ENCODE measurements around the gene NAGA.
"Not testable (repeated sequence)": the region's sequence is repeated elsewhere in the genome, so short reads cannot be mapped to it uniquely, and the experiment has no call there.

NAGA gene

DNA sequence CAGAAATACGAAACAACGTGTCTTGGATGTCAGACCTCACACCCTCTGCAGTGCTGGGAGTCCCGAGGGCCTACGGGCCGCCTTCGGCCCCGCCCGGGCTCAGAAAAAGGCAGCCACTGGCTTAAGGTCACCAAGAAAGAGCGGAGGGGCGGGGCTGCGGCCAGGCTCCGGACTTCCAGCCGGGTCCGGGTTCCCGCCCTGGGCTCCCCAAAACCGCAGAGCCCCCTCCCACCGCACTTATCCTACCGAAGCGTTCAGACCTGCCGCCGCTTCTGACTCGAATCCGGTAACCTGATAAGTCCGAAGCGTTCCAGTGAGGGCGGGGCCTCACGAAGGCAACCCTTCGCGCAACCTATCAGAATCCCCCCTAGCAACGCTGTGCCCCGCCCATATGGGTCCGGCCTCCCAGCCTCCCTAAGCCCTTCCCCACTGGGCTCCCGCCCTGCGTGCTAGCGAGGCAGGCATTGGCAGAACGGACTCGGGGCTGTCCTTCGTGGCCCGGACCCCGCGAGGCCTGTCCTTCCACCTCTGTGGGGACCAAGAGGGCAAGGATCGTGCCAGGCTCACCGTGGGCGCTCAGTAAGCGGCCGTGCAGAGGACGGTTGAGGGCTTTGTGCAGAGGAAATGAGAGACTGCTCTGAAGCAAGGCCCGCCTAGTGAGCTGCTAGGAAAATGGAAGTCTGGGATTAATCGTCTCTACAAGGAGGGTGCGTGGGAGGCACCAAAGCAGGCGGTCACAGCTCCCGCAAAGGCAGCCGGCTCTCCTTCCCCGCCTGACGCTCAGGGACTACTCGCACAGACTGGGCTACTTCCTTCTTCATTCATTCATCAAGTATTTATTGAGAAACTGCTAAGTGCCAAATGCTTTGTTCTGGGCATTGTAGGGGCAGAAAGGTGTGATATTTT lies at the start of gene NAGA:
Gene NAGA, minus strand, starts transcription at position 296 of the 906 bp plus-strand sequence. CDS start 515 bp downstream, outside the sequence.
- peak; percentile 62 to 83 for DNase-seq (ENCODE audit: extremely low read depth in 1 of 2, low read depth in 1 of 2)

DNA sequence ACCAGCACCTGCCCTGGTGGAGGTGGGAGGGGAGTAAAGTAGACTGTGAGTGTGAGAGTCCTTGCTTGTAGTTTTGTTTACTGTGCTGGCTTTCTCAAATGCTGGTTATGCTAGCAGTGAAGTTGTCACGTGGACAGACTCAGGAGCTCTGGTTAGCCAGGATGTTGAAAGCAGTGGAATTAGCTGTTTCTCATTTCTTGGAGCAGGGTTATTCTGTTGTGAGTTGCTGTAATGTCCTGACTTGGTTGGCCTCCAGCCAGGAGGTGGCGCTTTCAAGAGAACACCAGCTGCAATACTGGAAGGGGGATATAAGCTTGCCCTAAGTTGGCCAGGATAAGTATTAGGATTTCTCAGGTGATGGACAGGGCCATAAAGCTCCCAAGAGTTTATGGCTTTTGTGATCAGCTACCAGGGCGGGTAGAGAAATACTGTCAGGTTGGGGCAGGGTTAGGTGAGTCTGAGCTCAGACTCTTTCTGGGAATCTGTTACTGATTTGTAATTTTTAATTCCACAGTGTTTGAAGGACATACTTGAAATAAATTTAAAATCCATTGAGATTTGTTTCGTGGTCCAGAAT lies 46.3 kb upstream of the NAGA start:
- no peak for DNase-seq (ENCODE audit: extremely low read depth in 1 of 2, low read depth in 1 of 2)

DNA sequence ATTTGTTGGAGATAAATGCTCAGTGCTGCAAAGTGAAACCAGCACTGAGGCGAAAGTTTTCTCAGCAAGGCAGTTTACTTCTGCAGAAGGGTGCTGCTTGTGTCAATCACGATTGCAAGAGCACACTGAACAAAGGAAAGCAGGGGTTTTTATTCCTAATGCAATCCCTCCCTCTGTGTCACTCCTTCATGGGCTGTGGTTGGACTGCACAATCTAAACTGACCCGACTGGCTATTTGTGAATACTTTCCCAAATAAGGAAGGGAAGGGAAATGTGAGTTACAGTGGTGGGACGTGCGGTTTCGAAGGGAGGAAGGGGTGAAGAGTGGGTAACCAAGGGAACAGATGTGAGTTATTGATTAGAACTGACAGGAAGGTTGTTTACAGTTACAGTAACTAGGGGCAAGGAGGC lies 44.8 kb upstream of the NAGA start:
- not testable (repeated sequence) for DNase-seq (ENCODE audit: extremely low read depth in 1 of 2, low read depth in 1 of 2)

DNA sequence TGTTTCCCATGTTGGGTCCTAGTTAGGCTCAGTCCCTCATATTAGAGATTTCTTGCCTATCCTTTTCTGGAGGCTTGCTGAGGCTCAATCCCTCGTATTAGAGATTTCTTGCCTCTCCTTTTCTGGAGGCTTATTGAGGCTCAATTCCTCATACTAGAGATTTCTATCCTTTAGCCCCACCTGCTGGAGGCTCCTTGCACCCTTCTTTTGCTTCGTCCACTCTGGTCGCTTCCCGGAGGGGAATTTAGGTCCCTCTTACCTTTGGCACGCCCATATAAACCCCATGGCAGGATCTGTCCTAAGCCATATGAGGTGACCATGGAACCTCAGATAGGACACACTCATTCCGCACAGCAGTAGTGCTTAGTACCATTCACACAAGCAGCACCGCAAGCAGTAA lies 44.1 kb upstream of the NAGA start:
- no peak for DNase-seq (ENCODE audit: extremely low read depth in 1 of 2, low read depth in 1 of 2)

DNA sequence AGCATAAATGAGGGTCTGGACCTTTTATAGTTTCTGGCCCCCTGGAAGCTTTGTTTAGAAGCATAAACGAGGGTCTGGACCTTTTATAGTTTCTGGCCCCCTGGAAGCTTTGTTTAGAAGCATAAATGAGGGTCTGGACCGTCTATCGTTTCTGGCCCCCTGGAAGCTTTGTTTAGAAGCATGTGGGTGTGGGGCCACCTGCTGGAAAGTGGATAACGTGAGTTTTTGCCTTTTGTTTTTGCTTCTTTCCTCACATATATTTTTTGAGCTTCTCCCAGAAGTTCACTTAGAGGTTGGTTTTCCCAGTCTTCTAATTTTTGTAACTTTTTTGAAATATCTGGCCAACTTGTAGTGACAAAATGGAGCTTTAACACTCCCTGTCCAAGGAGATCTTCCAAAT lies 42.2 kb upstream of the NAGA start:
- DNase-seq (ENCODE audit: extremely low read depth in 1 of 2, low read depth in 1 of 2) = not testable (repeated sequence)

DNA sequence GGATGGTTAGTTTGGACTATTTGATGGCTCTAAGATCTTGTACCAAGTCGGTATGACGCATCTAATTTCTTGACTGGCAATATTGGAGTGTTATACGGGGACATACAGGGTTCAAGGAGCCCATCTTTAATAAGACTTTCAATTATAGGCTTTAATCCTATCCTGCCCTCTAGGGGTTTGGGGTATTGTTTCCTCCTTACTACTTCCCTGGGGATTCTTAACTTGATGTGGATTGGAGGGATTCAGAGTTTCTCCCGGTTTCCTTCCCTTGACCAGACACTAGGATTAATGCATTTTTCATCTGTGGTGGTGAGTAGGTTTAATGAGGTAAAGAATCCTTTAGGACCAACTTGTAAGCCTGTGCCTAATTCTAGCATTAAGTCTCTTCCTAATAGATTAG lies 41.2 kb upstream of the NAGA start:
- DNase-seq (ENCODE audit: extremely low read depth in 1 of 2, low read depth in 1 of 2) = no peak

DNA sequence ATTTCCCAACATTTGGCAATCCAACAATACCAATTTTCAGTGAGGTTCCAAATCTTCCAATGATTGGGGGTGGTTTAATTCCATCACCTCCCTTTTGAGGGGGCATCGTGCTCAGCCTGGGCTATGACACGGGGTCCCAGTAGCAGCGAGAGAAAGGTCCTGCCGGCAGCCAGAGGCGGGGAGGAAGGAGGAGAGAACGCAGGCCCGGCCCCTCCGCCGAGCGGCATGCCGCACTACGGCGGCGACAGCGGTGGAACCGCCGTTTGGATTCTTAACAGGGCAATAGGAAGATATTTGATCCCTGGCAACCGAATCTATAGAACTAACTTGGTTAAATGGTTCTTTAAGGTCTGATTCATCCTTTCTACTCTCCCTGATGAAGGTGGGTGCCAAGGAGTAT lies 38.2 kb upstream of the NAGA start:
- DNase-seq (ENCODE audit: extremely low read depth in 1 of 2, low read depth in 1 of 2) = no peak

DNA sequence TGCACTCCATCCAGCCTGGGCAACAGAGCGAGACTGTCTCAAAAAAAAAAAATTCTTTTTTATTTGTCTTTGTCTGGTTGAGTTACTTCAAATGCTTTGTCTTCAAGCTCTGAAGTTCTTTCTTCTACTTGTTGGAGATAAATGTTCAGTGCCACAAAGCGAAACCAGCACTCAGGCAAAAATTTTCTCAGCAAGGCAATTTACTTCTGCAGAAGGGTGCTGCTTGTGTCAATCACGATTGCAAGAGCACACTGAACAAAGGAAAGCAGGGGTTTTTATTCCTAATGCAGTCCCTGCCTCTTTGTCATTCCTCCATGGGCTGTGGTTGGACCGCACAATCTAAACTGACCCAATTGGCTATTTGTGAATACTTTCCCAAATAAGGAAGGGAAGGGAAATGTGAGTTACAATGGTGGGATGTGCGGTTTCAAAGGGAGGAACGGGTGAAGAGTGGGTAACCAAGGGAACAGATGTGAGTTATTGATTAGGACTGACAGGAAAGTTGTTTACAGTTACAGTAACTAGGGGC lies 33.8 kb upstream of the NAGA start:
- not testable (repeated sequence) for DNase-seq (ENCODE audit: extremely low read depth in 1 of 2, low read depth in 1 of 2)

DNA sequence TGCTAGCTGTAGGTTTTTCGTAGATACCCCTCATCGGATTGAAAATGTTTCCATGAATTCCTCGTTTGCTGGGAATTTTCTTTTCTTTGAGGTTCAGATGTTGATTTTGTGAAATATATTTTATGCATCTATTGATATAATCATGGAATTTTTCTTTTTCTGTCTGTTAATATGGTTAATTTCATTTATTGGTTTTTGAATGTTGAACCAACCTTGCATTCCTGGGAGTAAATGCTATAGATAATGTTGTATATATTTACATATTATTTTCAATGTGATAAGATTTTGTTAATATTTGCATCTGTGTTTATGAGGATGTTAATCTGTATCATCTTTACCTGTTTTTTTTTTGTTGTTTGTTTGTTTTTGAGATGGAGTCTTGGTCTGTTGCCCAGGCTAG lies 30.6 kb upstream of the NAGA start:
- DNase-seq (ENCODE audit: extremely low read depth in 1 of 2, low read depth in 1 of 2) = no peak

DNA sequence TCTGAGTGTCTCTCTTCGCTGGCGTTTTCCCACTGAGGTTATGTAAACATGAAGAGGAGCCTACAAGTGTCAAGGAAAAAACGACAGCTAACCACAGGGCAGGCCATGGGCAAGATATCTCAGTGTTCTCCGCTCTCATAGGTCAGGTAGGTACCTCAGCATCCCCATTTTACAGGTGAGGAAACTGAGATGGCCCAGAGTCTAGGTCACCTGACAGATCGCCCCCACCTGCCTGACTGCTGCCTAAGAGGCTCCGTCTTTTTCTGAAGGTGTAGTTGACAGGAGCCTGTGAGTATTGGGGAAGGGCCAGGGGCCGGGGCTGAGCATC lies 20.8 kb upstream of the NAGA start:
- no peak for DNase-seq (ENCODE audit: extremely low read depth in 1 of 2, low read depth in 1 of 2)

DNA sequence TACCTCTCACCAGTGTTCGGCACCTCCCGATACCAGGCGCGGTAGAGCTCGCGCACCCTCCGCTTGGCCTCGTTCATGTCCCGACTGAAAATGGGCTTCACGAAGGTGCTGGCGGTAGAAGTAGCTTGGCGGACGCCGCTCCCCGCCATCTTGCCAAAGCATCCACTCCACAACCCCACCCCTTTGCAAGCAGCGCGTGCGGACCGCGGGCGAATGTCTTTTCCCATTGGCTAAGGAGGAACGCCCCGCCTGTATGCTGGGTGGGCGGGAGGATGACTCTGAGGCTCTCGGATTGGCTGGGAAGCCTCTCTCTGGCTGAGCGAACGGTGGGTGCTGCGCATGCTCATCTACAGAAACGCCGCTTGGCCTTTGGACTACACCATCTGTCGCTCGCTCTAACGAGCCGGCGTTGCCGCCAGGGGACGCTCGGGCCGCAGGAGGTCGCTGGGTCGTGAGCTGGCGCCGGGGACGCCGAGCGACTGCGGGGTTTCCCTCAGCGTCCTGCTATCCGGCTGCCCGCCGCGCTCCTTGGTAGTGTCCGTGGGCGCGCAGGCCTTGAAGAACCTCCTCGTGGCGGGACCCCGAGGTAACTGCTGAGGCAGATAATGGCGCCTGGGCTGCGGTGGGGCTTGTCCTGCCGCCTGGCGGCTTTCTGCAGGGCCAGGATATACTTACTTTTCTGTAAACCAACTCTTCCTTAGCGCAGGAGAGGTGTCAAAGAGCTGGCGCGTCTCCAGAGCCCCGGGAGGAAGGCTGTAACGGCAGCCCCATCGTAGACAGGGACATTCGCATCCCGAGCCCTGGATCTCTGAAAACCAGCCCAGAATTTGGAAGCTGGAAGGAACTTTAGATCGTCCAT lies 20.2 kb upstream of the NAGA start, which contains the start of gene NDUFA6:
Gene NDUFA6, minus strand, starts transcription at position 177 of the 859 bp plus-strand sequence. Its CDS starts 28 bp downstream, at position 149.
- DNase-seq (ENCODE audit: extremely low read depth in 1 of 2, low read depth in 1 of 2) = peak; percentile 93 to 98

DNA sequence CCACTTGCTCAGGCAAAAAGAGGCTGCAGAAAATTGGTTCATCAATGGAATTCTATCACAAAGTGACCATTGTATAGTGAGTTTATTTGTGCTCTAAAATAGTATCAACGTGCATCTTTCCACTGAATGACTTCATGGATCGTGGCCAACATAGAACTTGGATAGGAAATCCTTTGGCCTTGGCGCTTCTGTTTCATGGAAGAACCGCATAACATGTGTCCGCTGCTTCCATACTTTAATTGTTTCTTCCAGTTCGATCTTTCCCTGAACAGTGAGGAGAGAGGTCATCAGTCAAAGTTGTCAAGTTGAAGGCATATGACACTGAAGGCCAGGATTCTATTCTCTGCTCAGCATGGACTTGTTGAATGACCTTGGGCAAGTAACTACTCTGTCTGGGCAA lies 15.4 kb upstream of the NAGA start:
- DNase-seq (ENCODE audit: extremely low read depth in 1 of 2, low read depth in 1 of 2) = no peak

DNA sequence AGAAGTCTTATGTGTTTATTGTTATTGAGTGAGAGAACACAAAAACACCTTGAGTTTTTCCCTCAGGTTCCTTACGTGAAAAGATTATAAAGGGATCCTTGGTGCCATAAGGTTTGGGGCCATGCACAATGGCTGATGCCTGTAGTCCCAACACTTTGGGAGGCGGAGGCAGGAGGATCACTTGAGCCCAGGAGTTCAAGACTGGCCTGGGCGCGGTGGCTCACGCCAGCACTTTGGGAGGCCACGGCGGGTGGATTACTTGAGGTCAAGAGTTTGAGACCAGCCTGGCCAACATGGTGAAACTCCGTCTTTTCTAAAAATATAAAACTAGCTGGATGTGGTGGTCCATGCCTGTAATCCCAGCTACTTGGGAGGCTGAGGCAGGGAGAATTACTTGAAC lies 14.3 kb upstream of the NAGA start:
- DNase-seq (ENCODE audit: extremely low read depth in 1 of 2, low read depth in 1 of 2) = no peak

DNA sequence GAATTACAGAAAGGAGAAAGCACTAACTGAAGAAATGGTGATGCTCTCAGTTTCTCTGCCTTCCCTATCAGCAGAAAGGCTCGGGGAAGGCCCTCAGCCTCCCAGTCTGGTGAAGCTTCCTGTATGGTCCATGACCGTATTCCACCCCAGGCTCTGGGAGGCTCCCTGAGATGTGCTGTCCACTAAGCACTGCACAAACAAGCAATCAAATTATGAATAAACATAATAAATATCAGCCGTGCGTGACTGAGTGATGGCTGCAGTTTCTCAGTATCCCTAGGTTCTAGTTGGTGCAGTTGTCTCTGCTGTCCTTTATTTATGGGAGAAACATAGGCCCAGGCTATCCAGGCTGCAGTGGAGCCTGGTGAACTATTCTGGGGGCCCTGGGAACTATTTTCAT lies 12.5 kb upstream of the NAGA start:
- DNase-seq (ENCODE audit: extremely low read depth in 1 of 2, low read depth in 1 of 2) = no peak

DNA sequence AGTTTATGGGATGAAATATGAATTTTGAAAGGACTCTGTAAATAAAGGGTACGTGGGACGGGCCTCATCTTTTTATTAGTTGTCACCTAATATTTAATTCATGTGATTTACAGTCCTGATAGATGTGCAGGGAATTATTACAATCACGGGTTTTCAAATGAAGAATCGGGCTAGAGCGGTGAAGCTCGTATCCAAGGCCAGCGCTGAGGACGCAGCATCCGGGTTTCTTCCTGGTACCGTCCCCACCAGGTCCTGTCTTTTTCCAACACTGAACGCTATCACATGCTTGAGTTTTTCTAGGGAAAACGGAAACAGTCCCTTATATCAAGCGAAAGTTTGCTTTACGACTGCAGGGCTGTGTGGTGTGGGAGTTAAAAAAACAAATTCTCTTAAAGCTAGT lies 9.7 kb upstream of the NAGA start:
- DNase-seq (ENCODE audit: extremely low read depth in 1 of 2, low read depth in 1 of 2) = no peak

DNA sequence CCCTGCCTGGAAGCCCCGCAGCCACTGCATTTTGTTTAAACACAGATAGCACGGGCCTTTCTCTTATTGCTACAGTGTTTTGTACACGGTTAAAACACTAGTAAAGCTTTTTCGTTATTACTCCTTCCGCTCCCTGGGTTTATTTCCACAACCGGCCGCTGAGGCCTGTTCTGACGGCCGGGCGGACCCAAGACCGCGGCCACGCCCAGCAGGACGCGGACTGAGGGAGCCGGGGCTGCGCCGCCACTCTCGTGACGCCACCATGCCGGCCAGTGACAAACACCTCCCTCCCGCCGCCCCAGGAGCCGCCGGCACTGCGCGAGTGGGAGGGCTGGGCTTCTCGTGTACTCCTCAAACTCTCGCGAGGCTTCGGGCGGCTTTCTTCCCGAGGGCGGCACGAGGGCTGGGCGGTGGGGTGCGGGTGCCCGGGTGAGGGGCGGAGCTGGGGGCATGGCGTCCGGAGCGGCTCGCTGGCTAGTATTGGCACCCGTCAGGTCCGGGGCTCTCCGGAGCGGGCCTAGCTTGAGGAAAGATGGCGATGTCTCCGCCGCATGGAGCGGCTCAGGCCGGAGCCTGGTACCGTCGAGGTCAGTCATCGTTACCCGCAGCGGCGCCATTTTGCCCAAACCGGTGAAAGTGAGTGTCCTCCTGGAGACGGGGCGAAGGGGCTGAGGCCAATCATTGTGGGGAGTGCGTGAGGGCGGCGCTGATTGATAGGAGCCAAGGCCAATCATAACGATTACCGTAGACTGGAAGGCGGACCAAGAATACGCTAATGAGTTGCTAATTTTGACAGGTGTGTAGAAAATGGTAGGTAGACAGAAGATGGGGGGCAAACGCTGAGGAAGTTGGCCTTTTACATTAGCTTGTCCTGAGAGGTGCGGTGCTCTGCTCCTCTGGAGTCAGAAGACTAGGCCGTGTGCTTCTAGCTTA lies 9.0 kb upstream of the NAGA start, which contains the start of gene SMDT1:
Gene SMDT1, plus strand, starts transcription at position 382 of the 933 bp plus-strand sequence. Its CDS starts 69 bp downstream, at position 451.
- DNase-seq (ENCODE audit: extremely low read depth in 1 of 2, low read depth in 1 of 2) = peak; percentile 96 to 97

DNA sequence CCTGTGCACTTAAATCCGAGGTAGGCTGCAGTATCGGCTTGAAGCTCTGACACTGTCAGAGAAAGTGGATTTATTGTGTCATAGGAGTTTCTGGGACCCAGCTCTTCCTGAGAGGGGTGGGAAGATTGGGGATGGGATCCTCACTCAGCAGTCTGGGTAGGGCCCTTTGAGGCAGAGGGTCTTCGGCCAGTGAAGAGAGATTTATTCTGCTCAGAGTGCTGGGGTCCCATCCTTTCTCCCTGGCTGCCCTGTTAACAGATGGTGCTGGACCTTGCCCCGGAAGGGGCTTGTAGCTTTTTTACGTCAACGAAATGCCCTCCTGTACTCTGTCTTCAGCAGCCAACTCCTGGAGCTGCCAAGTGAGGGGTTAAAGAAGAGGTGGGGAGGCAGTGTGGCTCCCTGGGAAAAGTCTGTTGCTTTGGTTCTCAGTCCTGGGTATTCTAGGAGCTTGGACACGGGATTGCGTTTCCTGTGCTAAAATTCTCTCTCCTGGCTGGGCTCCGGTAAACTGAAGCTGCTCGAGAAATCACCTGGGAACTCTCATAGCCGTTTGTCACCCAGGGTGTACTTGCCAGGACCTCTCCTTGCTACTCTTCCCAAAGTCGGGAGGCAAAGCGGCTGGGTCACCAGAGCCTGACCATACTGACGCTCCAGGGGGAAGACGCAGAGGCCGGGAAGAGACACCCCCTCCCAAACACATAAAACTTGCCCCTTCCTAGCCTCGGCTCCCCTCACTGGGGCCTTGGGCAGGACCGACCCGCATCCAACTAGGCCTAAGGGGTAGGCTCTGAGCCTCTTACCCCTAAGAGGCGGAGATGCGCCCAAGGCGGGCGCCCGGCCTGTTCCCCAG lies 8.1 kb upstream of the NAGA start:
- DNase-seq (ENCODE audit: extremely low read depth in 1 of 2, low read depth in 1 of 2) = no peak

DNA sequence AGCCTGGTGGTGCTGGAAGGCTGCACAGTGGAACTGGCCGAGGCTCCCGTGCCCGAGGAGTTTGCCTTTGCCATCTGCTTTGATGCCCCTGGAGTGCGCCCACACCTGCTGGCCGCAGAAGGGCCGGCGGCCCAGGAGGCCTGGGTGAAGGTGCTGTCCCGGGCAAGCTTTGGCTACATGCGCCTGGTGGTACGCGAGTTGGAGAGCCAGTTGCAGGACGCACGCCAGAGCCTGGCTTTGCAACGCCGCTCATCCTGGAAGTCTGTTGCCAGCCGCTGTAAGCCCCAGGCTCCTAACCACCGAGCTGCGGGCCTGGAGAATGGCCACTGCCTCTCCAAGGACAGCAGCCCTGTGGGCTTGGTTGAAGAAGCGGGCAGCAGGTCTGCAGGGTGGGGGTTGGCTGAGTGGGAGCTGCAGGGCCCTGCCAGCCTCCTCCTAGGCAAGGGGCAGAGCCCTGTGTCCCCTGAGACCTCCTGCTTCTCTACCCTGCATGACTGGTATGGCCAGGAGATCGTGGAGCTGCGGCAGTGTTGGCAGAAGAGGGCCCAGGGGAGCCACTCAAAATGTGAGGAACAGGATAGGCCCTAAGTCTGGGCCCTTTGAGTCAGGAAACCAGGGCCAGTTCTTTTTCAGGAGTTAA lies 7.0 kb upstream of the NAGA start:
- DNase-seq (ENCODE audit: extremely low read depth in 1 of 2, low read depth in 1 of 2) = no peak
